ENCODE data around the gene PRRX2.

DNA sequence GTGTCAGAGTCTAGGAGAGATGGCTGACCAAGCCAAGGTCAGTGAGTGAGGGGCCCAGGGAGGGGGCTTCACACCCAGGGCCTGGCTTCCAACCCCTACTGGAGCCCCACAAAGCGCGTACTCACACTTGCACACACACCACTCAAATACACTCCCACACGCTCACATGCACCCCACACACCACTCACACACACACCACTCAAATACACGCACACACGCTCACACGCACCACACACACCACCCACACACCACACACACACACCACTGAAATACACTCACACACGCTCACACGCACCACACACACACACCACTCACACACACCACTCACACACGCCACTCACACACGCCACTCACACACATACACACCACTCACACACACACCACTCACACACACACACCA, 17.8 kb upstream of the PRRX2 start:
- TF ChIP-seq, protein P1, sequence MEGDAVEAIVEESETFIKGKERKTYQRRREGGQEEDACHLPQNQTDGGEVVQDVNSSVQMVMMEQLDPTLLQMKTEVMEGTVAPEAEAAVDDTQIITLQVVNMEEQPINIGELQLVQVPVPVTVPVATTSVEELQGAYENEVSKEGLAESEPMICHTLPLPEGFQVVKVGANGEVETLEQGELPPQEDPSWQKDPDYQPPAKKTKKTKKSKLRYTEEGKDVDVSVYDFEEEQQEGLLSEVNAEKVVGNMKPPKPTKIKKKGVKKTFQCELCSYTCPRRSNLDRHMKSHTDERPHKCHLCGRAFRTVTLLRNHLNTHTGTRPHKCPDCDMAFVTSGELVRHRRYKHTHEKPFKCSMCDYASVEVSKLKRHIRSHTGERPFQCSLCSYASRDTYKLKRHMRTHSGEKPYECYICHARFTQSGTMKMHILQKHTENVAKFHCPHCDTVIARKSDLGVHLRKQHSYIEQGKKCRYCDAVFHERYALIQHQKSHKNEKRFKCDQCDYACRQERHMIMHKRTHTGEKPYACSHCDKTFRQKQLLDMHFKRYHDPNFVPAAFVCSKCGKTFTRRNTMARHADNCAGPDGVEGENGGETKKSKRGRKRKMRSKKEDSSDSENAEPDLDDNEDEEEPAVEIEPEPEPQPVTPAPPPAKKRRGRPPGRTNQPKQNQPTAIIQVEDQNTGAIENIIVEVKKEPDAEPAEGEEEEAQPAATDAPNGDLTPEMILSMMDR (IDR thresholded peaks at IDR 0.05), result no peak
- TF ChIP-seq EP300 (IDR thresholded peaks at IDR 0.05), result no peak
